Right renal cortex interstitium (tissue), 3 donors: Measurements from ENCODE around the gene FAM163B. TPM values are rescaled to one million over a fixed set of nuclear protein-coding genes. Genes with fewer than 3 reads are reported as not detected.

Source experiments
- DNase-seq, 3 donors: peaks; one replicate each; pipeline ENCODE4 v3.0.0-alpha.2; 2013; ENCODE audit warnings: low read depth in 3 of 3, low spot score in 2 of 3
- polyA plus RNA-seq, 3 donors: library from polyadenylated mRNA; unstranded; fragments of 120-200 nt; gene quantifications; one replicate each; pipeline ENCODE4 v1.2.1, GENCODE V29; 2013; ENCODE audit not compliant: insufficient read length in 3 of 3

Gene FAM163B
- polyA plus RNA-seq: under 1 TPM in 2 of 3 donors, not detected in 1; 0.16 to 0.21 TPM

DNA sequence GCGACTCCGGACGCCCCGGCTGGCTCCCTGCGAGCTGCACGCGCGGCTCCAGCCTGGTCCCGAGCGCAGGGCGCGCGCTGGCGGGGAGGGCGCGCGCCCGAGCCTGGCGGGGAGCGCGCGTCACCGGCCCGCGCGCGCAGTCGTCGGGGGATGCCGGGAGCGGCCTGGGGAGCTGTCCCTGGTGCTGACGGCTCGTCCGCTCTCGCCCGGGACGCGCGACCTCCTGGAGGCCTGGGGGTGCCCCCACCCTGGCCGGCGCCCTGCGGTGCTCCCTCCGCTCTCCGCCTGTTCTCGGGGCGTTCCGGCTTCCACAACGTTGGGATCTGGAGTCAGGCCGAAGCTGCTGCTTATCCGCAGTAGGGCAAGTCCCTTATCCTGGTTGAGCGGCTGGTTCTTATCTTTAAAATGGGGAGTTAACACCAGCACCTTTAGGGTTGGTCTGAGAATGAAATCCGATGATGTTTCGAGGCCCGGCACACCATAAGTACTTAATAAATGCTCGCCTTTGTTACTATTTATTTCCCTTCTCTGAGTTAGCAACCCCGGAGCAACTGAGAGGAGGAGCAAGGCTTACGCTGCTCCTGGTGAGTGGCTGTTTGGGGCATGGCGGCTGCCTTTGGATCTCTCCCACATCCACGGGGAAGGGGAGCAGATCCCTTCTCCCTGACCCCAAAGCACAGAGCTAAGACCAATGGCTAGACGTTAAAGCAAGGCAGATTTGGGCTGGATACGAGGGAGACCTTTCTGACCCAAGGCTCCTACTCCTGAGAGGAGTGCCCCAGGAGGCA, at the start of gene FAM163B:
TSS of gene FAM163B (minus strand) at position 79 of the 788 bp plus-strand sequence. CDS start 29,166 bp downstream, outside the sequence.
- peak; percentile 48 to 58 (median 51) for DNase-seq

DNA sequence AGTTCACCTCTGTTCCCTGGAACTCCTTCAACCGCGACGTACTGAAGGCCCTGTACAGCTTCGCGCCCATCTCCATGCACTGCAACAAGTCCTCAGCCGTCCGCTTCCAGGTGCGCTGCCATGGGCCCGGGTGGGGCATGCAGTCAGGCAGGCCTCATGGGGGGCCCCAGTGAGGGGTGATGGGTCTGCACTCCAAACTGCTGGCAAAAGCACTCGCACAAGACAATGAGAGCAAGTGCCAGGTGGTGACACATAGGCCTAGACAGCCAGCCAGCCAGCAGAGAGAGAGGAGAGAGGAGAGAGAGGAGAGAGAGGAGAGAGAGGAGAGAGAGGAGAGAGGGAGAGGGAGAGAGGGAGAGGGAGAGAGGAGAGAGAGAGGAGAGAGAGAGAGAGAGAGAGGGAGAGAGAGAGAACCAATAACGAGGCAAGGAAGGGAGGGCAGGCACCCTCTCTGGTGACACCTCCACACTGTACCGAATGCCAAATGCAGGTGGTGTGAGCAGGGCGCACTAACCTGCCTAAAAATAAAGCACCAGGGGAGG, 48.0 kb upstream of the FAM163B start:
- no peak for DNase-seq

DNA sequence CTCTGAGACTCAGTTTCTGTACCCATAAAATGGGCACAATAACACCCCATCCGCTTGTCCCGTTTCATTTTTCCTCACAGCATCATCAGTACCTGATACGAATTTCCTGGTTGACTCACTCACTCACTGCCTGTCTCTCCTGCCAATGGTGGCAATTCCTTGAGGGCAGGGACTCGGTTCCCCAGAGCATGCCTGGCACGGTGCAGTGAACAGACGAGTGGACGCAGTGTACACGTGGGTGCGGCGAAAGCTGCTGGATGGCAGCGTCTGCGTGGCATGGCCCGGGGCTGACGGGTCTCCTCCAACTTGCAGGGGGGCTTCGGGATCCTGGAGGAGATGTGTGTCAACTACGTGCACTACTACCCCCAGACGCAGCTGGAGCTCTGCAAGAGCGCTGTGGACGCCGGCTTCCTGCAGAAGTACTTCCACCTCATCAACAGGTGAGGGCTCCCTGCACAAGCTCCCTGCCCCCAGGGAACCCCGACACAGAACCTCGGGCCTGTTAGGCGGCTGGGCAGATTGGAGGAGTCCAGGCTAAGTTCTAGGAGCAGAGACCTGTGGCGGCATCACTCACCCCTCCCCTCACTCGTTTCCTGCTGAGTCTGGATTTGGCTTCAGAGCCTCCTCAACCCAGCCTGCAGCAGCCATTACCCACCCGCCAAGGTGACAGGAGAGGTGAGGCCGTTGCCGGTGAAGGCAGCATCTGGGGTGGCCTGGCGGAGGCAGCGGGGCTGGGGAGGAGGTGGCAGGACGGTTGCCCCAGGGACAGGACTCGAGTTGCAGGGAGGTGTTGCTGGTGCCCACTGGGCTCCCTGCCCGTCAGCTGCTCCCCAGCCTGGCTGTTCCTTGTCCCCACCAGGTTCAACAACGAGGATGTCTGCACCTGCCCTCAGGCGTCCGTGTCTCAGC, 47.3 kb upstream of the FAM163B start:
- no peak for DNase-seq

DNA sequence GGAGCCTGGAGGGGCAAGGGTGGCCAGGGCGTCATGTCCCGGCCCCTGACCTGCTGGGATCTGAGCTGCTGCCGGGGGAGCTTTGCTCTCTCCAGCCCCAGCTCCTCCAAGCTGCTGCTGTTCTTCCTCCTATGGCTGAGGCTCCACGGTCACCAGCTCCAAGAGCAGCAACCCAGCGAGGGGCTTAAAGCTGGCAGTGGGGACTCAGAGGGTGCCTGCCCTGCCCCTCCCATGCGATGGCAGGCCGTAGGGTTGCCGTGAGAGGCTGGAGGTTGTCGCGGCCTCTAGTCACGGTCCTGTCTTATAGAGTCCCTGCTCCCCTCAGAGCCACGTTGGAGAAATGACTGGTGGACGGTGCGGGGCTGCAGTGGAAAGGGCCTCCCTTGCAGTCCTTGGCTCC, 46.5 kb upstream of the FAM163B start:
- DNase-seq: no peak

DNA sequence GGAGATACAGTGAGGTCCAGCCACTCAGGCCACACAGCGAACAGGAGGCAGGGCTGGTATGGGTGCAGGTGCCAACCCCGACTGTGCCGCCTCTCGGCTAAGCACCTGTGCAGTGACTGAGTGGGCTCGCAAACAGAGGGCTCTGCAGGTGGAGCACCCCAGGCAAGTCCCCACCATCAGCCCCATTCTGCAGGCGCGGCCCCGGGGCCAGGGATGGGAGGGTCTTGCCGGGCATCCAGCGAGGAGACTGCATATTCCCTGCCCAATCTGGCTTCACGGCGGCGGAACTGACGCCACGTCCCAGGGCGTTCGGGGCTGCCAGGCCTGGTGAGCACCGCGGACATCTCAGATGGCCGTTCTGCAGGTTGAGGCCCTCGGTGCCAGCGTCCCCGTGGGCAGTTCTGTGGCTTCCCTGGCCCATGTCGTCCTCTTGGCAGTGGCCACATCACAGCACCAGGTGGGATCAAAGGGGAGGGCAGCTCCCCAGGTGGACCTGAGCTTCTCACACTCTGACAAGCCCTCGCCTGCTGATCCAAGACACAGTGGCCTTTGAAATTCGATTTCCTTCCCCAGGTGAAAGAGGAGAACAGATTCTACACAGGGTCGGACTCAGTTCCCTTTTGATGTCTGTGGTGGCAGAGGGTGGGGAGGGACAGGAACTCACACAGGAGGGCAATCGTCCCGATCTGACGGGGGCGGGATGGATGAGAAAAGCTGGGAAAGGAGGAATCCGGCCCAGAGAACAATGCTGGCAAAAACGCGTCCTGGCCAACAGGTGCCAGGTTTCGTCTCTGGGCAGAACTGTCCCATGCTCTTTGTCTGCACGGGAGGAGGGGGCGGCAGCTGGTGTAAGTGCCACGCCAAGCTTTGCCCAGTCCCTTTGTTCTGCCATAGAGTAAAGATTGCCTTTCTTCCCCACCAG, 45.8 kb upstream of the FAM163B start:
- no peak for DNase-seq

DNA sequence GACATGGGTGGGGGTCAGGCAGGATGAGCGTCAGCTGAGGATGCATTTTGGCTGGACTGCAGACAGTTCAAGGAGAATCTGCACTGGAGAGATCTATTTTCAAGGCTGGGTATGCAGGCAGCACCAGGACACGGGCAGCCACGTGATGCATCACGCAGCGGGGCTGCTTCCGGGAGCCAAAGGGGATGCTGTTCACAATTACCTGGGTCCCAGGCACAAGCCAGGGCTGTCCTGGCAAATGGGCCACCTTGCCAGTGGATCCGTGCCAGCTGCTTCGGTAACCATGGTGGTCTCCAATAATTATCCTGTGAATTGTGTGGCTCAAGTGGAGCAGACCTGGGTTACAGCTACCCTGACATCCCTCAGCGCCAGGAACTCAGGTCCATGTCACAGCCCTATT, 44.4 kb upstream of the FAM163B start:
- no peak for DNase-seq

DNA sequence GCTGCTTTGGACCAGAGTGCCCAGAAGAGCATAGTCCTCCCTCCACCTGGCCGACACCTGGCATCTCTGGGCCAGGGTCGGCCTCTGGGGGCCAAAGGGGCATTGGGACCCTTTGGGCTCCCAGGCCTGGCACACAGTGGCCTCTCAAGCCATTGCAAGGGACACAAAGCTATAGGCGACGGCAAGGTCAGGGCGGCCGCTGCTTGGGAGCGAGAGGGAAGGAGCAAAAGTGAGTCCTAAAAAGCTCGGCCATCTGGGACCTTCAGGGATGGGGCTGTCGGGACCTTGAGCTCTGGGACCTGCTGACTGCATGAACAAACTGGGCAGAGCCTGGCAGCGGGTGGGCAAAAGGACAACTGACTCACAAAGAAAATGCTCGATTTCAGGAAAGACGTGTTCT, 40.8 kb upstream of the FAM163B start:
- DNase-seq: no peak

DNA sequence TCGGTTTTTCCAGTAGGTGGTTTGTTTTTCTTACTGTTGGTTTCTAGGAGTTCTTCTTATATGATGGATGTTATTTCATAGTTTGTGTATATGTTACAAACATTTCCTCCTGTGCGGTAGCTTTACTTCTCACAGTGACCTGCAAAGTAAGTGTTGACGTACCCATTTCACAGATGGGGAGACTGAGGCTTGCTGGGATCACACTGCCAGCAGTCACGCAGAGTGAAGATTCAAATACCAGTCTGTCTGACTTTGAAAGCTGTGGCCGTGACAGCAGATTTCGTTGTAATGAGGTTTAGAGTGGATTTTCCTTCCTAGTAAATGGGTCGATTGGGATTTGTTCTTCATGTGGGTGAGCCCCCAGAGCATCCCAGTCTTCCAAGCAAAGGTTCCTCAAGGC, 40.0 kb upstream of the FAM163B start:
- DNase-seq: no peak

DNA sequence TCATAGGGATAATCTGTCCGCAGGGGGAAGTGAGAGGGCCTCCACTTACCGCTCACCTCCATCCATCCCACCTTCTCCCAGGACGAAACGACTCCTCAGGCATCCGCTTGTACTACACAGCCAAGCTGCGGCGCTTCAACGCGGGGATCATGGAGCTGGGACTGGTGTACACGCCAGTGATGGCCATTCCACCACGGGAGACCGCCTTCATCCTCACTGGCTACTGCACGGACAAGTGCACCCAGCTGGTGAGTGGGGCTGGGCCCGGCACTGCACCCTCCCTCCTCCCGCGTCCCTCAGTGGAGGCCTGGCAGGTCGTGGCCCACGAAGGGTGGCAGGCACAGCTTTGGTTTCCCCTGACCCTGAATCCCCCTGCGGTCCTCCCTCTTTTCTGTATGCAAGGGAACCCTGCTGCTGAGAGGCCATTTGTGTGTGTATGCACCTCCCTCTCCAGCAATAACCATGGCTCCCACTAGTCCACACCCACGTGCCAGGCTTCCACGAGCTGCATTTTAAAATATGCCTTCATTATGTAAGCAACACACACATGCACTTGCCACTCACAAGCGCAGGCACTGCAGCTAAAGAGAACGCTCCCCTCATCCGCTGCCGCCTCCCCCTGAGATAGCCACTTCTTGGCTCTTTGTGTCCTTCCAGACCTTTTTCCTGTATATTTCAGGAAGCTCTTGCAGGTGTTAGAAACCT, 38.7 kb upstream of the FAM163B start:
- DNase-seq: no peak

DNA sequence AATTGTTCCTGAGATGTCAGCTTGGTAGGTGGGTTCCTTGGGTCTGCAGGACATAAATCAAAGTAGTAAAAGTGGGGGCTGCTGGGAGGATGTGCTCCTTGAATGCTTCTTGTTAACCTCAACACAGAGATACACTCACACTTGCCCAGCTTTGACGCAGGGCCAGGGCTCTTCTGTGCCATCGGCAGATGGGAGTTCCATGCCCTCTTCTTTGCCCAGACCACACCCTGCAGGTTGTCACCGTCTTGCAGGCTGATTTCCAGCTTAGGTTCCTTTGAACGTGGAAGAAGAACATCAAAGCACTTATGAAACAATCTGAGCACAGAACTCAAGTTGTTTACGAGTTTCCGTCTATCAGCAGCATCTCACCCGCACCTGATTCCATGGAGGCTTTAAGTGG, 38.0 kb upstream of the FAM163B start:
- DNase-seq: no peak

DNA sequence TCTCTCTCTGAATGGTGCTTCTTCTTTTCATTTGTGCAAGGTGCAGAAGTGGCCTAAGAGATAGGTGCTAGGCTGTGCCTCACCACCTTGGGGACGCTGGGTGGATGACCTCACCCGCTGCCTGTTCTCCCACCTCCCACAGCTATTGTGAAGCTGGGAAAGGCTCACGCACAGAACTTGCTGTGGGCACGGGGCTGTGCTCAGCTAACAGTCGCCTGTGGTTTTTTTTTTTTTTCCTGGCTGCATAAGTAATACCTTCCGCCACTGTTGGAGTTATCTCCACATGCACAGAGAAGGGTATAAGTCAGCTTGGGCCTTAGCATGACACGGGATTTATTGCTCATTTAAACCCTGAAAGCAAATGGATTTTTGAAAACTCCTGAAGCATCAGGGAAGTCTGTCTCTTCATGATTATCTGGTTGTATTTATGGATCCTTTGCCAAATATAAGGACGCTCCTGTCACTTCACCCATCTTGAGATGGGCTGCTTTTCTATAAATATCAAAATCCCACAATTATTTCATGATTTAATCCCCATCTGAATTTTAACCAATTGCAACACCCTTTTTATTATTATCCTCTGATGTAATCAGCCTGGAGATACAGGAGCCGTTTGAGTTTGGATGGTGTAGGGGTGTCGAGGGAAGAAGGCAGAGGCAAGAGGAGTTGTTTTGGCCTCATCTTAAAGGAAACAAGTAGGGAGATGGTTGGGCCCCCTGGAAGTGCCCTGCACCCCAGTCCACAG, 36.0 kb upstream of the FAM163B start:
- no peak for DNase-seq

DNA sequence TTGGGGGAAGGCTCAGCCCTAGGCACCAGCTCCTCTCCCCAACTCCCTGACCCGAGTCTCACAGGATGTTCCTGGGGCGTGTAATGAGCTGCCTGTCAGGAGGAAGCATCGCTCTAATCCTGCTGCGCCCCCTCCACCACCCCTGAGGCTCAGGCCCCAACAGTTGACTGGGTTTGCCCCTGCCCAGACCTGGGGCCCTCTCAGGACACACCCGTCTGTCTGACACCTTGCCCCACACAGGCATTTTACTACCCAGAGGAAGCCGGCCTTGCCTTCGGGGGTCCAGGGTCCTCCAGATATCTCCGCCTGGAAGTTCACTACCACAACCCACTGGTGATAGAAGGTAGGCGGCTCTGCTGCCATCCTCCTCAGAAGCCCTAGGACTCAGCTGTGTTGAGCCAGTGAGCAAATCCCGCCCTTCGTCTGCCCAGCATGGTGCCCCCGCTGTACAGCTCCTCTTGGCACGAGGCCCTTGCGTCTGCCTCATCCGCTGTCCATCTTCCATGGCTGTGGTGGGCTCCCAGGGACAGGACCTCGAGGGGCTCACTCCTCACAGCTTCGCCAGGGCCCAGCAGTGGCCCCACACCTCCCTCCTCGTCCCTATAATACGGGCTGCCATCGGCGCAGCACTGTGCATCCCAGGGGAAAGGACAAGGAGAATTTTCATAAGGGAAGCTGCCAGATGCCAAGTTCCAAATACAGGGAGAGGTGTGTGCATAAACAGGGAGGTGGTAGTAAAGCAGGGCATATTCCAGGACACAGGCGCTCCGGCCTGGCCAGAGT, 35.0 kb upstream of the FAM163B start:
- DNase-seq: no peak

DNA sequence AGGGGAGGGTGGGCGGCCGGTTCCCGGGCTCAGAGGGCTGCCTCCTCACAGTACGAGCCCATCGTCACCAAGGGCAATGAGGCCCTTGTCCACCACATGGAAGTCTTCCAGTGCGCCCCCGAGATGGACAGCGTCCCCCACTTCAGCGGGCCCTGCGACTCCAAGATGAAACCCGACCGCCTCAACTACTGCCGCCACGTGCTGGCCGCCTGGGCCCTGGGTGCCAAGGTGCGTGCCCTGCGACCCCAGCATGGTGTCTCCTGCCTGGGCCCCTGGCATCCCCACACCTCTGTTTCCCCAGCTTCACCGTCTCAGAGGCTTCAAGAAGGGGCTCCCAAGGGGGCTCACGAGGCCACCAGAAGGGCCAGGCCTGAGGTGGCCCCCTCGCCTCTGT, 34.2 kb upstream of the FAM163B start:
- no peak for DNase-seq

DNA sequence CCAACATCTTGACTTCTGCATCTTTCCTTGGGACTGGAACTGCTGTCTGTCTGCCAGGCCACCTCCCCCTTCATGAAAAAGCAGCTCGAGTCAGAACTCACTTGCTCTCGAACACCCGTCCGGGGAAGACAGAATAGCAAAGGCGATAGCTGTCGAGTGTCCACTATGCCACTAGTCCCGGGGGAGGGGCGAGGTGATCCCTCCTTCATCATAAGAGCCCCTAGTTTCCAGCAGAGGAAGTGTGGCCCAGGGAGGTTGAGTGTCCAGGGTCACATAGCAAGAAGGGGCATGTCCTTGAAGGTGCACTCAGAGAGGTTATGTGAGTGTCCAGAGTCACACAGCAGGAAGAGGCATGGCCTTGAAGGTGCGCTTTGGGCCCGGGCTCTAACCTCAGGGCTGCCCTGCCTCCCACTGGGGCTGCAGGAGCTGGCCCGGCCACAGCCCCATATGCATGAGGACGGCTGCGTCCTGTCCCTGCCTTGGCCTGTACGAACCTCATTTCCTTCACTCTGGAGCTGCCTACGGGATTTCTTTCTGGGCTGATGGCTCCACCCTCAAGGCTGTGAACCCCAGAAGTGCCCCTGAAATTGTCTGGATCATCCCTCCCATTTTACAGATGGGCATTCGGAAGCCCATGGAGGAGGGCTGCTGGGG, 33.6 kb upstream of the FAM163B start:
- no peak for DNase-seq

DNA sequence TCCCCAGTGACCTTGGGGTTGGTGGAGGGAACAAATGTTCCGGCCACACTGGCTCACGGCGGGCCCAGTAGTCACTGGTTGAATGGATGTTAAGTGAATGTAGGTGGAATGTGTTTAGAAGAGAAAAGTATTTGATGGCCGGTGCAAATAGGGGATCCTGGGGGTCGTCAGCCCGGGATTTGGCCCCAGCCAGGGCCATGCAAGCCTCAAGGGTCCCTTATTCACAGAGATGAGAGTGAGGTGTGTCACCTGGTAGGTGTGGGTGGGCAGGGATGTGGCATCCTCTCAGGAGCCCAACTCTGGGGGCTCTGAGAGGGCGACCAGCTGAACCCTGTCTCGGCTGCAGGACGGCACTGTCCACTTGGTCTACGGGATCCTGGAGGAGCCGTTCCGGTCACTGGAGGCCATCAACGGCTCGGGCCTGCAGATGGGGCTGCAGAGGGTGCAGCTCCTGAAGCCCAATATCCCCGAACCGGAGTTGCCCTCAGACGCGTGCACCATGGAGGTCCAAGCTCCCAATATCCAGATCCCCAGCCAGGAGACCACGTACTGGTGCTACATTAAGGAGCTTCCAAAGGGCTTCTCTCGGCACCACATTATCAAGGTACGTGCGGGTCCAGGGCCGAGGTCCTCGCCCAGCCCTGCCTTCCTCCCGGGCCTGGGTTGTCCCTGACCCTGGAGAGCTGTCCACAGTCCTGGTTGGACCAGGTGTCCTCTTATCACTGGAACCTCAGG, 32.8 kb upstream of the FAM163B start:
- DNase-seq: no peak

DNA sequence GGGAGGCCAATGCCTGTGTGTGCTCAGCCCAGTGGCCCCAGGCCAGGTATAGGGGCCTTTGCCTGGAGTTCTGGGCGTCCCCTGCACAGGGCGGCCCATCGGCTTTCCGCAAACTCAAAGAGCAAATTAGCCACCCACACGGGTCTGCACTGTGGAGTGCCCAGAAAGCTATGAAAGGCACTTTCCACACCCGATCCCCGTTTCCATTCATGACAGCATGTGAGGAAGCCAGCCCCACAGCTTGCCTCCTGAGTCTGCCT, 32.1 kb upstream of the FAM163B start:
- DNase-seq: no peak
